G401.6 (cell line): Measurements from ENCODE around the gene CDHR4.
"Not testable (repeated sequence)": the region's sequence is repeated elsewhere in the genome, so short reads cannot be mapped to it uniquely, and the experiment has no call there.

ENCODE experiments used
- FAIRE-seq: peaks from 2 replicates; lab custom pipeline; 2012; peaks lifted over from hg19 to GRCh38; lab: Jason Lieb, UNC

CDHR4 gene, protein sequence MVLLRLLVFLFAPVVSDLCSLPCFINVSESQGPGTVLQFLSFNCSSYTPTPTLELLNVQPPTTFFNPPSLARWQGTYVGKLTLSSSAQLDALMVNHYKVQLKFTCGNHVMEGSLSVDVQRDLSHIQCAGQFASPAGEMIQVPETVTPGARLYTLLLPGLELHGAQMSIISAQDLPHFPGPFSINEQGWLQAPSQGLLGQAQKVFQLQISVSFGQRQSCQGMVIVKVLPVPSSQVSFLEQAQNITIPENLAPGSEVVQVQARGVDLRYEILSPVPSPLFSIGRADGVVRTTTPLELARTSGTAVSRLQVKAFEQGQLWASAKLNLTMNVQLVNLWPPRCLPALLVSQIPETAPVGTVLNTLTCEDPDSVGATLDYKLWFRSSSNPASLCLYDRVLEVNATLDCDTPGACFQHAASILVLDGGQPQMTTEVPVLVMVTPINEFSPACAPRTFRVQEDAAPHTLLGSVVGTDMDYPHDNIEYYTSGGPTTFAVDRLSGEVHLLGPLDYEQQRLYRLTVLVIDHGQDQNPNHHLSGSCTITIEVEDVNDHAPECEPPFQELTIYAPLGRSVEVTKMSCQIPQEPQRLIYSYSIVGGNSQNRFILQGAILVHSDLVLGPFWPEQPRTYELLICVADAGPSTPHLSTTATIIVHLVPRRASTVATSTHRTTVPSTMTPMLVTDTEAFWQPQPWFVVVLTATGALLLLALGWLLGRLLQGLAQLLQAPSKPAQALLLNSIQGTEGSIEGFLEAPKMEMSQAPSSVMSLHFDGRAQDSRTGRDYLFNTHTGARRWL

GRCh38 chr3:49799761-49800160 is at the start of gene CDHR4:
Gene CDHR4 (minus strand): TSS chr3:49799873. CDS start chr3:49799812, 61 bp downstream.
- FAIRE-seq: no peak

GRCh38 chr3:49845694-49846093 is 46.0 kb upstream of the CDHR4 start:
- no peak for FAIRE-seq

DNA sequence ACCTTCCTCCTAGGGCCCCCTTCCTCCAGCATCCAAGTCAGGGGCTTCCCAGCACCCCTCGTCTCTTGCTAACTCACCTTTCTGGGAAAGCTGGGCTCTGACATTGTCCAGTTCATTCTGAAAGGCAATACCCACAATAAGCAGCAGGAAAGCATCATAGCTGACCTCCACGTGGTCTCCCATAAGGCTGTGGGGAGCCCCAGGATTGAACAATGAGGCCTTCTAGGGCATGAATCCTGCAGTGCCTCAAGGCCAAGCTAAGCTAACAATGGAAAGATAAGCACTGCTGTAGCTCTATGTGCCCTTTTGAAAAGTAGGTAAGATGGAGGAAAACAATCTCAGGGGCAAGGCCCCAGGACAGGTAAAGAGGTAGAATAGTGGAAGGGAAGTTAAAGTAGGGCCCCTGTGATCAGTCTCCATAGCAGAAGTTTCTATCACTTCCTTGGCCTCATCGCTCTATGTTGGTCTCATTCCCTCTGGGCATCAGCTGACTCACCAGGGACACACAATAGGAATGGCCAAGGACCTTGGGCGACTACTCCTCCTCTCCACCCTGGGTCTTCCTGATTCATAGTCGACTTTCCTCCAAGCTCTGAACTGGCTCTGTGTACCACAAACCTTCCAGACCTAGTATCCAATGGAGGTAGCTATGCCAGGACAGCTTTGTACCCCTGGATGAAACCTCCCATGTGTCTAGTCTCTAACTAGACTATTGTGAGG is 45.0 kb upstream of the CDHR4 start:
- no peak for FAIRE-seq

GRCh38 chr3:49842843-49843517 is 43.3 kb upstream of the CDHR4 start:
- no peak for FAIRE-seq

DNA sequence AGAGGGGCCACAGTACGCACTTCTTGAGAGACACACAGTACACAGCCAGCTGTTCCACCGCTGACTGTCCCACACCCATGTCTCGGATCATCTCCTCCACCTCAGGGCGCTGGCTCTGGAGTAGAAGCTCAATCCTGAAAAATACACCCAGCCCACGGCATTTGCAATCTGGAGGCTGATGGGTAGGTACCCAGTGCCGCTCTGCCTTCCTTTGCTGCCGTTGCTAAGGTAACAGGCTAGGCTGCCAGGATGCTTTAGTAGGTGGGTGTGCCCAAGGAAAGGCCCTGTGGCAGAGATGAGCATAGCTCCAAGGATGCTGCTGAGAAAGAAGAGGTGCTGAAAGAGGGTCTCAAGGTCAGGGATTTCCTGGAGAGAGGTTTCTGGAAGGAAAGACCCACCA is 42.1 kb upstream of the CDHR4 start:
- no peak for FAIRE-seq

GRCh38 chr3:49841126-49841696 is 41.5 kb upstream of the CDHR4 start:
- FAIRE-seq: no peak

GRCh38 chr3:49840388-49840787 is 40.7 kb upstream of the CDHR4 start:
- FAIRE-seq: no peak

- FAIRE-seq: peak; percentile 85
Measured at GRCh38 chr3:49839193-49839809, 39.6 kb upstream of the CDHR4 start.

DNA sequence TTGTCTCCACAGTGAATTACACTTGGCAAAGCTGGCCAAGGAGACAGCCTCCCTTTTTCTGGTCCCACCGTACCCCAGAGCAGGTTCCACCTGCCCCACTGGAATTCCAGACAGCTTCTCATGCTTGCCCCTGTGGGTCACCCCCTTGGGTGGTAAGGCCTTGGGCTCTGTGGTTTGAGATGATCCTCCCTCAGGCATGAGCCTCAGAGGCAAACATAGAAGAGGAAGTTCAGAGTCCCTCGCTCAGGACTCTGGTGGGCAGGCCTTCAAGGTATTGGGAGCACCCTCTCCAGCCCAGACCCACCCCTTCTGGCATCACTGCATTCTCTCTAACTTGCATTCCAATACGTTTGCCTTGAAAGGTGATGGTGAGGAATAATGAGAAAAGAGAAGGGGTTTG is 31.7 kb upstream of the CDHR4 start:
- no peak for FAIRE-seq

GRCh38 chr3:49826016-49826415 is 26.3 kb upstream of the CDHR4 start:
- FAIRE-seq: no peak

GRCh38 chr3:49823131-49823530 is 23.5 kb upstream of the CDHR4 start:
- FAIRE-seq: not testable (repeated sequence)

DNA sequence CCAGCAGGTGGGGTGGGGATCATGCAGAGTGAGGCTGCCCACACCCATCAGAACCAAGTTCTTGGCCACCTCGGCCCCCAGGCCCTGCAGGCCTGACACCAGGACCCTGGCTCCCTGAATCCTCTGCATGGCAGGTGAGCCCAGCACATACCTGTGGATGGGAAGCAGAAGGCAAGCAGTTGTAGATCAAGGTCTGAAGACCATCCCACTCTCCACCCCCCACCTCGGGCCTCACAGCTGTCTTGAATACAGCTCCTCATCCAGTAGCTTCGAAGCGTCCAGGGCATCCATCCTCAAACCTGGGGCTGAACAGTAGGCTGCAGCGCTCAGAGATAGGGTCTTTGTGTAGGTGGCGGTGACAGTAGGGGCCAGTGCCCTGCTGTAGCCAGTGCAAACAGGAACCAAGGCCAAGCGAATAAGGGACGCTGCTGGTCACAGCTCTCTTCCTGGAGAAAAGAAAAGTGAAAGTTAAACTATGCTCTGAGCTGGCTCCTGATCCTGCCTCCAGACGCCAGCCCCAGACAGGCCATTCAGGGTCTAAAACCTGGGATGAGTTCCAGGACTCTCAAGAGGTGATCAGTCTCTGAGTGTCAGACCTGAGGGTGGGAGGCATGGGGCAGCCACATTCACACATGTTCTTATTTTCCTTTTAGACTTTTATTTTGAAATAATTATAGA is 14.0 kb upstream of the CDHR4 start, which contains the start of gene UBA7:
Gene UBA7 (minus strand): TSS at position 457 of the 678 bp plus-strand sequence. CDS start 166 bp downstream, at position 291.
- no peak for FAIRE-seq

DNA sequence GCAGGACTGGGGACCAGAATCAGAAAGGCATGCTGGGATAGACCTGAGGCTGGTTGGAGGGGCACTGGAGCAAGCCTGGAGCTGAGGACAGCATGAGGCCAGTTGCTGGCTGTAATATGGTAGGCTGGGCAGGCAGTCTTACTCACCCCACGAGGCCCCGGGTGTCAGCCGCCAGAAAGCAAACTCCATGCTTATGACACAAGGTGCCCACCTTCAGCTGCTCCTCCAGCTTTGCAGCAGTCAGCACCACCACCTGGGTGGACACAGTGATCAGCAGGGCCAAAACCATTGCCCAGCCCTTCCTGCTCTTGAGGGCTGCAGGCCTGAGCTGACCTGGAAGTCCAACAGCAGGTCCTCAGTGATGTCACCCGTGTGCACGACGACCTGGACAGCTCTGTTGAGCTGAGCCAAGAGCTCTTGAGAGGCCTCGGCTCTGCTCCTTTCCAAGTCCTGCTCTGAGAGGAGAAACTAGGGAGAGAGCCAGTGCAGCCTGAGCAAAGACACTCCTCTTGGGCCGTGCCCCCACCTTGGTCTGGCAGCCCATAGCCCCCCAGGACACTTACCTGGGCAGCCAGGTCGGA is 13.3 kb upstream of the CDHR4 start:
- no peak for FAIRE-seq

DNA sequence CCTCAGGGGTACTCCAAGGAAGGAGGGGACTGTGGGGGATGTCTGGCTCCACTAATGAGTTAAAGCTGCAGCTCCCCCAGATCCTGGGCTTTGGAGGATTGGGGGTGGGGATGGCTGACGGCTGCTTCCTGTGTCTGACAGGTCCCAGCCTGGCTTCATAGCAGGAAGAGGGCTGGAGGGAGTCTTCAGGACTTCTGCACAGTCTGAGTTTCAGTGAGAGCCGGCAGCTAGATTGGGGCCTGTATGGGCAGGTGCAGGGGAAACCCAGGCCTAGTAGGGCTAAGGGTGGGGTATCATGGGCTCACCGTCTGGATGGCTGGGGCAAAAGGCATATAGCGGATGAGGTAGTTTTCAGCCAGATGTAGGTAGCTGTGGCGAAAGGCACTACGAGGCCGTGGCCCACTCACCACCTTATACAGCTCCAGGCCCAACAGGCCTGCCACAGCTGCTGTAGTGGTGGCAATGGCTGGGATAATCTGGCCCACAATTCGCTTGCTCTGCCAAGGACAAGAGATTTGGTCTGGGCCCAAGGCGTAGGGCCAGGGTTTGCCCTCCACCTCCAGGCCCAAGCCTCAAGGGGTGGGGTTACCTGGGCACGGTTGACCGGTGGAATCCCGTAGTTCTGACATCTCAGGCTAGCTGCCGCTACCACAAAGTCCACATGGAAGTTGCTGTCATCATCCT is 7.9 kb upstream of the CDHR4 start:
- FAIRE-seq: no peak

DNA sequence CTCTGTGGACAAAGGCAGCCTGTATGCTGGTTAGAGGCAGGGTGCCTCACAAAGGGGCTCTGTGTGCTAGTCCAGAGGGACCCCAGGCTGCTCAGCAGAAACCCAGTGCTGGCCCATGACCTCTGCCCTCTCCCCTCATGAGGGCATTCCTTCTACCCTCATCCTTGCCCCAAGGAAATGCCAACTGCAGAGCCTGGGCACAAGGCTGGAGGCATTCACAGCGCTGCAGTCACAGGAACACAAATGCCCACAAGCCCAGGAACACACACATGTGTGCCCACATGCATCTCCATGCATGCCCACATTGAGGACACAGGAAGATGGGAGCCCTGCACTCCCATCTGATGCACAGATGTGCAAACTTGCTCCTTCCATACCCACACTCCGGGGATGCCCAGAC is 7.2 kb upstream of the CDHR4 start:
- FAIRE-seq: no peak

GRCh38 chr3:49805897-49806701 is 6.4 kb upstream of the CDHR4 start:
- no peak for FAIRE-seq

DNA sequence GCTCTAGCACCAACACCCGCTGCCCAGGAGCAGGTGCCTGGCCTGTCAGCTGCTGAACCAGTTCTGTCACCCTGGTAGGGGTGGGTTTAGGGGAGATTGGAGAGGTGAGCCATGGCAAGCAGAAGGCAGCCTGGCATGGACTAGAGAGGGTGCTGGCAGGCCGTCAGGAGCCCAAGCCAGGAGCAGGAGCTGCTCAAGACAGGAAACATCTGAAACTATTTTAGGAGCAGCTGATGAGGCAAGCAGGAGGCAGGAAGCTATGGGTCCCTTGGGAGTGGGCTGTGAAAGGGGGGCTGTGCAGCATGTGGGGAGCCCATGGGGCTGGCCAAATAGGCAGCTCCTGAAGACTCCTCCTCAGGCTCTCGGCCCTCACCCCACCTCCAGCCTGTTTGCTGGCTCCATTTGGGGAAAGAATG is 5.7 kb upstream of the CDHR4 start:
- no peak for FAIRE-seq

DNA sequence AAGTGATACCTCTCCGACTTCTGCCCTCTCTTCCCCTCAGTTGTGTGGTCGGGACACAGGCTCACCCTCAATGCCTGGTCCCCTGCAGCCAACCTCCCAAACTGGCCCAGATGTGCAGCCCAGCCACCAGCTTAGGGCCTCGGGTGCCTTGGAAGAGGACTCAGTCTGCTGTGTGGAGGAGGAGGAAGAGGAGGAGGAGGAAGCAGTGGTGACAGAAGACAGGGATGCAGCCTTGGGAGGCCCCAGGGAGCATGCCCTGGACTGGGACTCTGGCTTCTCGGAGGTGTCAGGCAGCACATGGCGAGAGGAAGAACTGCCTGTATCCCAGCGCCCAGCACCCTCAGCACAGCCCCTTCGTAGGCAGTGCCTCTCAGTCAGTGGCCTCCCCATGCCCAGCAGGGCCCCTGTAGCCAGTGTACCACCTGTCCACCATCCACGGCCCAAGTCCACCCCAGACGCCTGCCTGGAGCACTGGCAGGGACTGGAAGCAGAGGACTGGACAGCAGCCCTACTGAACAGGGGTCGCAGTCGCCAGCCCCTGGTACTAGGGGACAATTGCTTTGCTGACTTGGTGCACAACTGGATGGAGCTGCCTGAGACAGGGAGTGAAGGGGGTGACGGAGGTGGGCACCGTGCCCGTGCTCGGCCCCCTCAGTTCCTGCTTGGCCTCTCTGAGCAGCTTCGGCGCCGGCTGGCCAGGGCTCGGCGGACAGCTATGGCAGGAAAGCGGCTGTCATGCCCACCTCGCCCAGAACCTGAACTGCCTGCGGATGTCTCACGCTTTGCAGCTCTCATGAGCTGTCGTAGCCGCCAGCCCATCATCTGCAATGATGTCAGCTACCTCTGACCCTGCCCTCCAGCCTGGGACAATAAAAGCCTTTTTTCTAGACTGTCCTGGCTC is 4.7 kb upstream of the CDHR4 start:
- no peak for FAIRE-seq
